GM12878 (cell line): ENCODE measurements around the gene CAMTA1. TPM values are rescaled to one million over a fixed set of nuclear protein-coding genes. Genes with fewer than 3 reads are reported as not detected.

Experiments
- ATF3 ChIP-seq: IDR thresholded peaks from 2 replicates; pipeline ENCODE4 v1.6.1; 2011; ENCODE audit warnings: low read depth, mild to moderate bottlenecking, low read length, moderate library complexity, borderline replicate concordance; ENCODE audit errors: extremely low read depth
- CREB1 ChIP-seq: IDR thresholded peaks from 2 replicates; pipeline ENCODE4 v1.6.1; 2012; ENCODE audit warnings: low read depth, mild to moderate bottlenecking, inconsistent platforms
- DPF2 ChIP-seq: fragments of 450-650 bp; IDR thresholded peaks from 2 replicates; pipeline ENCODE4 v1.6.1; 2017; ENCODE audit warnings: mild to moderate bottlenecking
- ELK1 ChIP-seq: IDR thresholded peaks from 2 replicates; pipeline ENCODE4 v1.6.1; 2012; ENCODE audit warnings: low read depth, low read length, improper control_type of control experiment
- GATAD2B ChIP-seq: fragments of 450-650 bp; conservative IDR thresholded peaks from 2 replicates; pipeline ENCODE4 v1.6.1; 2017; ENCODE audit warnings: low read depth, mild to moderate bottlenecking, moderate library complexity
- HDAC6 ChIP-seq: fragments of 200-600 bp; sonication (generic); IDR thresholded peaks from one replicate; pipeline ENCODE4 v1.8.0; 2017; ENCODE audit warnings: antibody characterized with exemption; ENCODE audit not compliant: unreplicated experiment
- NBN ChIP-seq: fragments of 450-650 bp; IDR thresholded peaks from 2 replicates; pipeline ENCODE4 v1.6.1; 2016
- NFYB ChIP-seq: IDR thresholded peaks from 2 replicates; pipeline ENCODE4 v1.6.1; 2011; ENCODE audit warnings: low read depth, mild to moderate bottlenecking, low read length, improper control_type of control experiment, moderate library complexity; ENCODE audit not compliant: insufficient read depth
- NR2C1 ChIP-seq: fragments of 450-650 bp; IDR thresholded peaks from 2 replicates; pipeline ENCODE4 v1.6.1; 2017; ENCODE audit warnings: antibody characterized with exemption, mild to moderate bottlenecking, moderate library complexity
- POLR2AphosphoS2 ChIP-seq: IDR thresholded peaks from 2 replicates; pipeline ENCODE4 v1.6.1; 2011; ENCODE audit warnings: low read depth, mild to moderate bottlenecking, low read length, improper control_type of control experiment, moderate library complexity
- POU2F2 ChIP-seq: IDR thresholded peaks from 3 replicates; pipeline ENCODE4 v1.6.1; 2011; ENCODE audit warnings: low read depth, mild to moderate bottlenecking, low read length, borderline replicate concordance
- RBBP5 ChIP-seq: fragments of 200-600 bp; sonication (generic); conservative IDR thresholded peaks from 2 replicates; pipeline ENCODE4 v1.6.1; 2016
- SIN3A ChIP-seq: IDR thresholded peaks from 2 replicates; pipeline ENCODE4 v1.6.1; 2012; ENCODE audit warnings: low read depth, low read length, improper control_type of control experiment
- SMARCA5 ChIP-seq: fragments of 450-650 bp; IDR thresholded peaks from 2 replicates; pipeline ENCODE4 v1.6.1; 2017; ENCODE audit warnings: mild to moderate bottlenecking
- STAT1 ChIP-seq: fragments of 450-650 bp; conservative IDR thresholded peaks from 2 replicates; pipeline ENCODE4 v1.6.1; 2014; ENCODE audit warnings: antibody characterized with exemption, mild to moderate bottlenecking
- ZZZ3 ChIP-seq: IDR thresholded peaks from 2 replicates; pipeline ENCODE4 v1.6.1; 2011; ENCODE audit warnings: low read depth; ENCODE audit not compliant: control insufficient read depth, insufficient read length
- polyA plus RNA-seq, 11 experiments: library from polyadenylated mRNA; depleted of rRNA in 4 of 11; unstranded in 6 of 11; stranded (reverse) in 5 of 11; fragments of >200 nt; fragmentation: Nextera tagmentation in 4 of 11; fragmentation: Illumina TruSeq in 1 of 11; extraction: Ambion mirVana in 4 of 11; extraction: Trizol in 1 of 11; gene quantifications; 1 replicate in 1 of 11; 2 replicates in 10 of 11; pipeline versions ENCODE4 v1.2.1 to v1.2.3, GENCODE V29; 2011 to 2016; ENCODE audit warnings: inconsistent platforms in 2 of 11, missing spikeins in 2 of 11, low read depth in 1 of 11
- total RNA-seq, 4 experiments: library from RNA; depleted of rRNA in 3 of 4; stranded (reverse); fragments of >200 nt in 3 of 4; fragmentation: Illumina TruSeq in 1 of 4; extraction: Trizol in 1 of 4; gene quantifications; 2 replicates each; pipeline versions ENCODE4 v1.2.1 to v1.2.3, GENCODE V29; 2013 to 2021
- TF ChIP-seq, protein P1 (sequence below): fragments of 450-650 bp; IDR thresholded peaks from 2 replicates; pipeline ENCODE4 v1.6.1; 2017; ENCODE audit warnings: mild to moderate bottlenecking, moderate library complexity
- TF ChIP-seq, protein P2 (sequence below): fragments of 450-650 bp; IDR thresholded peaks from 2 replicates; pipeline ENCODE4 v1.6.1; 2017; ENCODE audit warnings: antibody characterized with exemption, mild to moderate bottlenecking, moderate library complexity

The CAMTA1 gene
- total and polyA plus RNA-seq, 10 of the 15 experiments (the other 5 are each of a cell fraction or from before 2014, with no cell fraction given) = 37.7 to 148 (median 76.4) TPM

- TF ChIP-seq, protein P1, sequence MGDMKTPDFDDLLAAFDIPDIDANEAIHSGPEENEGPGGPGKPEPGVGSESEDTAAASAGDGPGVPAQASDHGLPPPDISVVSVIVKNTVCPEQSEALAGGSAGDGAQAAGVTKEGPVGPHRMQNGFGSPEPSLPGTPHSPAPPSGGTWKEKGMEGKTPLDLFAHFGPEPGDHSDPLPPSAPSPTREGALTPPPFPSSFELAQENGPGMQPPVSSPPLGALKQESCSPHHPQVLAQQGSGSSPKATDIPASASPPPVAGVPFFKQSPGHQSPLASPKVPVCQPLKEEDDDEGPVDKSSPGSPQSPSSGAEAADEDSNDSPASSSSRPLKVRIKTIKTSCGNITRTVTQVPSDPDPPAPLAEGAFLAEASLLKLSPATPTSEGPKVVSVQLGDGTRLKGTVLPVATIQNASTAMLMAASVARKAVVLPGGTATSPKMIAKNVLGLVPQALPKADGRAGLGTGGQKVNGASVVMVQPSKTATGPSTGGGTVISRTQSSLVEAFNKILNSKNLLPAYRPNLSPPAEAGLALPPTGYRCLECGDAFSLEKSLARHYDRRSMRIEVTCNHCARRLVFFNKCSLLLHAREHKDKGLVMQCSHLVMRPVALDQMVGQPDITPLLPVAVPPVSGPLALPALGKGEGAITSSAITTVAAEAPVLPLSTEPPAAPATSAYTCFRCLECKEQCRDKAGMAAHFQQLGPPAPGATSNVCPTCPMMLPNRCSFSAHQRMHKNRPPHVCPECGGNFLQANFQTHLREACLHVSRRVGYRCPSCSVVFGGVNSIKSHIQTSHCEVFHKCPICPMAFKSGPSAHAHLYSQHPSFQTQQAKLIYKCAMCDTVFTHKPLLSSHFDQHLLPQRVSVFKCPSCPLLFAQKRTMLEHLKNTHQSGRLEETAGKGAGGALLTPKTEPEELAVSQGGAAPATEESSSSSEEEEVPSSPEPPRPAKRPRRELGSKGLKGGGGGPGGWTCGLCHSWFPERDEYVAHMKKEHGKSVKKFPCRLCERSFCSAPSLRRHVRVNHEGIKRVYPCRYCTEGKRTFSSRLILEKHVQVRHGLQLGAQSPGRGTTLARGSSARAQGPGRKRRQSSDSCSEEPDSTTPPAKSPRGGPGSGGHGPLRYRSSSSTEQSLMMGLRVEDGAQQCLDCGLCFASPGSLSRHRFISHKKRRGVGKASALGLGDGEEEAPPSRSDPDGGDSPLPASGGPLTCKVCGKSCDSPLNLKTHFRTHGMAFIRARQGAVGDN = peak; percentile 72; the same call in 1 of the 2 replicates
- no peak for TF ChIP-seq RBBP5
- peak; percentile 16; the same call in 1 of the 3 replicates for TF ChIP-seq POU2F2
- TF ChIP-seq NFYB = peak; percentile 89
- TF ChIP-seq HDAC6 = no peak
- no peak for TF ChIP-seq ZZZ3
- no peak; the same call in 1 of the 2 replicates for TF ChIP-seq SIN3A
- peak; percentile 79 for TF ChIP-seq ATF3
- peak; percentile 79; the same call in 1 of the 2 replicates for TF ChIP-seq STAT1
- peak; percentile 53 for TF ChIP-seq NR2C1
- TF ChIP-seq NBN = peak; percentile 21; the same call in 1 of the 2 replicates
- TF ChIP-seq, protein P2, sequence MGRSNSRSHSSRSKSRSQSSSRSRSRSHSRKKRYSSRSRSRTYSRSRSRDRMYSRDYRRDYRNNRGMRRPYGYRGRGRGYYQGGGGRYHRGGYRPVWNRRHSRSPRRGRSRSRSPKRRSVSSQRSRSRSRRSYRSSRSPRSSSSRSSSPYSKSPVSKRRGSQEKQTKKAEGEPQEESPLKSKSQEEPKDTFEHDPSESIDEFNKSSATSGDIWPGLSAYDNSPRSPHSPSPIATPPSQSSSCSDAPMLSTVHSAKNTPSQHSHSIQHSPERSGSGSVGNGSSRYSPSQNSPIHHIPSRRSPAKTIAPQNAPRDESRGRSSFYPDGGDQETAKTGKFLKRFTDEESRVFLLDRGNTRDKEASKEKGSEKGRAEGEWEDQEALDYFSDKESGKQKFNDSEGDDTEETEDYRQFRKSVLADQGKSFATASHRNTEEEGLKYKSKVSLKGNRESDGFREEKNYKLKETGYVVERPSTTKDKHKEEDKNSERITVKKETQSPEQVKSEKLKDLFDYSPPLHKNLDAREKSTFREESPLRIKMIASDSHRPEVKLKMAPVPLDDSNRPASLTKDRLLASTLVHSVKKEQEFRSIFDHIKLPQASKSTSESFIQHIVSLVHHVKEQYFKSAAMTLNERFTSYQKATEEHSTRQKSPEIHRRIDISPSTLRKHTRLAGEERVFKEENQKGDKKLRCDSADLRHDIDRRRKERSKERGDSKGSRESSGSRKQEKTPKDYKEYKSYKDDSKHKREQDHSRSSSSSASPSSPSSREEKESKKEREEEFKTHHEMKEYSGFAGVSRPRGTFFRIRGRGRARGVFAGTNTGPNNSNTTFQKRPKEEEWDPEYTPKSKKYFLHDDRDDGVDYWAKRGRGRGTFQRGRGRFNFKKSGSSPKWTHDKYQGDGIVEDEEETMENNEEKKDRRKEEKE = no peak
- TF ChIP-seq SMARCA5 = peak; percentile 81
- peak; percentile 85 for TF ChIP-seq GATAD2B
- TF ChIP-seq CREB1 = peak; percentile 84
- 0 out of 2 replicates have a peak, but pooled peaks have one; percentile 39 for TF ChIP-seq ELK1
- peak; percentile 65 for TF ChIP-seq DPF2
- peak; percentile 5; the same call in 1 of the 2 replicates for TF ChIP-seq POLR2AphosphoS2
Measured at GRCh38 chr1:6784560-6785317, 515 bp upstream of the CAMTA1 start (continued).
